G401.6 (cell line): Measurements from ENCODE around the gene TOB1.

Experiments used
- FAIRE-seq: peaks from 2 replicates; lab custom pipeline; 2012; peaks lifted over from hg19 to GRCh38; lab: Jason Lieb, UNC

TOB1 gene

GRCh38 chr17:50866261-50866949, at the start of gene TOB1:
Gene TOB1, minus strand, starts transcription at chr17:50866354. Its CDS starts 2,337 bp downstream, at chr17:50864017.
- peak; percentile 72 for FAIRE-seq

GRCh38 chr17:50914505-50915063, 48.4 kb upstream of the TOB1 start:
- FAIRE-seq, result no peak

- no peak for FAIRE-seq
These were observed 47.0 kb upstream of the TOB1 start for GRCh38 chr17:50913120-50913519.

GRCh38 chr17:50911890-50912289, 45.7 kb upstream of the TOB1 start:
- no peak for FAIRE-seq

- no peak for FAIRE-seq
These were observed 45.3 kb upstream of the TOB1 start for GRCh38 chr17:50911450-50911849.

- FAIRE-seq, result no peak
These were observed 43.8 kb upstream of the TOB1 start for GRCh38 chr17:50909765-50910605.

GRCh38 chr17:50908860-50909764, 43.0 kb upstream of the TOB1 start:
- FAIRE-seq, result no peak

- FAIRE-seq, result no peak
These were observed 42.1 kb upstream of the TOB1 start for GRCh38 chr17:50908140-50908859.

- FAIRE-seq, result no peak
These were observed 40.3 kb upstream of the TOB1 start for GRCh38 chr17:50906443-50906842.

GRCh38 chr17:50905460-50905803, 39.3 kb upstream of the TOB1 start:
- FAIRE-seq, result no peak

GRCh38 chr17:50904518-50905459, 38.6 kb upstream of the TOB1 start:
- FAIRE-seq, result no peak

- FAIRE-seq, result peak; percentile 80
These were observed 37.7 kb upstream of the TOB1 start for GRCh38 chr17:50903604-50904517.

- FAIRE-seq, result no peak
These were observed 36.5 kb upstream of the TOB1 start for GRCh38 chr17:50902372-50903353.

- FAIRE-seq, result no peak
These were observed 34.3 kb upstream of the TOB1 start for GRCh38 chr17:50900383-50900892.

- FAIRE-seq, result no peak
These were observed 33.6 kb upstream of the TOB1 start for GRCh38 chr17:50899559-50900319.

GRCh38 chr17:50899005-50899460, 32.9 kb upstream of the TOB1 start:
- no peak for FAIRE-seq
